GM12892 (cell line): ENCODE data around the gene ZMPSTE24.

Experiments used
- POLR2A ChIP-seq: IDR thresholded peaks from 2 replicates; pipeline ENCODE4 v1.6.1; 2011; ENCODE audit warnings: low read depth, low read length, control low read depth
- POLR2AphosphoS5 ChIP-seq: IDR thresholded peaks from 2 replicates; pipeline ENCODE4 v1.6.1; 2011; ENCODE audit warnings: low read depth, low read length, control low read depth

GRCh38 chr1:40232444-40232843 lies 25.6 kb upstream of the ZMPSTE24 start:
- no peak for TF ChIP-seq POLR2AphosphoS5
- no peak for TF ChIP-seq POLR2A
